HEK293T (cell line): Measurements from ENCODE around the gene SLC39A12.

Experiments
- CTCF ChIA-PET: fragments of 350-600 bp; formaldehyde crosslinking; extraction: SDS; loops from one replicate; lab custom pipeline; 2021; ENCODE audit warnings: antibody characterized with exemption, inconsistent platforms; lab: Yijun Ruan, JAX
- POLR2A ChIA-PET: fragments of 350-600 bp; formaldehyde crosslinking; extraction: SDS; loops from one replicate; lab custom pipeline; 2020; ENCODE audit warnings: antibody characterized with exemption, inconsistent platforms; lab: Yijun Ruan, JAX
- DNase-seq: peaks from one replicate; pipeline ENCODE4 v3.0.0; 2012; ENCODE audit warnings: mixed read lengths; ENCODE audit errors: extremely low spot score
- ARNT ChIP-seq: fragments of 450-650 bp; IDR thresholded peaks from 2 replicates; pipeline ENCODE4 v1.6.1; 2017; ENCODE audit warnings: mild to moderate bottlenecking
- BHLHE40 ChIP-seq: fragments of 450-650 bp; IDR thresholded peaks from 2 replicates; pipeline ENCODE4 v1.6.1; 2016; ENCODE audit warnings: mild to moderate bottlenecking, moderate library complexity, borderline replicate concordance
- CTBP1 ChIP-seq: fragments of 450-650 bp; IDR thresholded peaks from 2 replicates; pipeline ENCODE4 v1.6.1; 2016; ENCODE audit warnings: borderline replicate concordance
- ELF4 ChIP-seq: fragments of 450-650 bp; IDR thresholded peaks from 2 replicates; pipeline ENCODE4 v1.6.1; 2017; ENCODE audit warnings: antibody characterized with exemption
- FOXA1 ChIP-seq: fragments of 450-650 bp; IDR thresholded peaks from 2 replicates; pipeline ENCODE4 v1.6.1; 2016; ENCODE audit warnings: mild to moderate bottlenecking
- FOXK2 ChIP-seq: fragments of 450-650 bp; IDR thresholded peaks from 2 replicates; pipeline ENCODE4 v1.6.1; 2016; ENCODE audit warnings: mild to moderate bottlenecking
- FOXM1 ChIP-seq: fragments of 450-650 bp; IDR thresholded peaks from 2 replicates; pipeline ENCODE4 v1.6.1; 2017; ENCODE audit warnings: mild to moderate bottlenecking, borderline replicate concordance
- HDGF ChIP-seq: fragments of 450-650 bp; IDR thresholded peaks from 2 replicates; pipeline ENCODE4 v1.6.1; 2017; ENCODE audit warnings: antibody characterized with exemption, borderline replicate concordance
- L3MBTL2 ChIP-seq: fragments of 450-650 bp; conservative IDR thresholded peaks from 2 replicates; pipeline ENCODE4 v1.6.1; 2016; ENCODE audit warnings: mild to moderate bottlenecking
- LEF1 ChIP-seq: fragments of 450-650 bp; IDR thresholded peaks from 2 replicates; pipeline ENCODE4 v1.6.1; 2017; ENCODE audit warnings: mild to moderate bottlenecking, borderline replicate concordance
- NFRKB ChIP-seq: fragments of 450-650 bp; IDR thresholded peaks from 2 replicates; pipeline ENCODE4 v1.6.1; 2016; ENCODE audit warnings: mild to moderate bottlenecking, moderate library complexity
- PKNOX1 ChIP-seq: fragments of 450-650 bp; IDR thresholded peaks from 2 replicates; pipeline ENCODE4 v1.6.1; 2016
- SP1 ChIP-seq: fragments of 450-650 bp; IDR thresholded peaks from 2 replicates; pipeline ENCODE4 v1.6.1; 2017
- SUZ12 ChIP-seq: fragments of 450-650 bp; IDR thresholded peaks from 2 replicates; pipeline ENCODE4 v1.6.1; 2016; ENCODE audit warnings: mild to moderate bottlenecking
- TARDBP ChIP-seq: fragments of 450-650 bp; IDR thresholded peaks from 2 replicates; pipeline ENCODE4 v1.6.1; 2016
- ZNF384 ChIP-seq: fragments of 450-650 bp; IDR thresholded peaks from 2 replicates; pipeline ENCODE4 v1.6.1; 2016

Gene SLC39A12

GRCh38 chr10:17954861-17955260 is 3.1 kb downstream of the SLC39A12 start:
- POLR2A ChIA-PET, result no interaction called here
- CTCF ChIA-PET, result no interaction called here
- DNase-seq, result no peak
- TF ChIP-seq L3MBTL2 (no peak), SP1 (no peak), BHLHE40 (no peak), ELF4 (no peak), FOXM1 (no peak), NFRKB (no peak), FOXA1 (no peak), CTBP1 (no peak), PKNOX1 (no peak), FOXK2 (no peak), LEF1 (no peak), ZNF384 (no peak), SUZ12 (no peak), ARNT (no peak), TARDBP (no peak), HDGF (no peak)

- no peak for DNase-seq
- no peak for TF ChIP-seq SP1
- TF ChIP-seq HDGF, result no peak
- no peak for TF ChIP-seq FOXK2
- TF ChIP-seq NFRKB, result no peak
- TF ChIP-seq LEF1, result no peak
- TF ChIP-seq ZNF384, result no peak
- TF ChIP-seq ELF4, result no peak
- no peak for TF ChIP-seq L3MBTL2
- no peak for TF ChIP-seq SUZ12
- TF ChIP-seq TARDBP, result no peak
- no peak for TF ChIP-seq FOXM1
- TF ChIP-seq ARNT, result no peak
- TF ChIP-seq PKNOX1, result no peak
- ChIA-PET CTCF (no interaction called here), POLR2A (no interaction called here)
Measured at GRCh38 chr10:17958049-17958448, 6.3 kb downstream of the SLC39A12 start.

- ChIA-PET POLR2A (no interaction called here), CTCF (no interaction called here)
- DNase-seq, result no peak
- TF ChIP-seq FOXM1 (no peak), SP1 (no peak), ELF4 (no peak), NFRKB (no peak), TARDBP (no peak), CTBP1 (no peak)
Measured at GRCh38 chr10:17959870-17960269, 8.2 kb downstream of the SLC39A12 start.

GRCh38 chr10:17961551-17962422 is 10.1 kb downstream of the SLC39A12 start:
- DNase-seq, result no peak
- TF ChIP-seq BHLHE40 (no peak), SUZ12 (no peak), FOXM1 (no peak), TARDBP (no peak), ZNF384 (no peak), L3MBTL2 (no peak), ELF4 (no peak), LEF1 (no peak), NFRKB (no peak), FOXA1 (no peak), SP1 (no peak), PKNOX1 (no peak), CTBP1 (no peak), HDGF (no peak), ARNT (no peak), FOXK2 (no peak)
- ChIA-PET POLR2A (no interaction called here), CTCF (no interaction called here)

- POLR2A ChIA-PET, result no interaction called here
Measured at GRCh38 chr10:17963431-17963830, 11.7 kb downstream of the SLC39A12 start.

More at GRCh38 chr10:17963431-17963830, 11.7 kb downstream of the SLC39A12 start:
- no peak for TF ChIP-seq PKNOX1
- TF ChIP-seq HDGF, result no peak
- TF ChIP-seq SP1, result no peak
- no peak for TF ChIP-seq FOXA1
- no peak for TF ChIP-seq CTBP1
- no peak for TF ChIP-seq ZNF384
- TF ChIP-seq BHLHE40, result no peak
- TF ChIP-seq LEF1, result no peak
- no peak for TF ChIP-seq NFRKB
- CTCF ChIA-PET, result no interaction called here
- DNase-seq, result no peak
